Lung microvascular endothelial cell (primary cell): Measurements from ENCODE around the gene PTPN12. TPM values are rescaled to one million over a fixed set of nuclear protein-coding genes. Genes with fewer than 3 reads are reported as not detected.
A peak's percentile ranks its signal among the peaks of the same experiment; 100 is the strongest.
"Not testable (repeated sequence)": the region's sequence is repeated elsewhere in the genome, so short reads cannot be mapped to it uniquely, and the experiment has no call there.

Source experiments
- DNase-seq, 2 donors: peaks; one replicate each; pipeline versions ENCODE4 v3.0.0 to v3.0.0-alpha.2; 2010; ENCODE audit warnings: low read depth in 2 of 2
- total RNA-seq: library from RNA; depleted of rRNA; stranded (reverse); fragments of >200 nt; gene quantifications from 2 replicates; pipeline ENCODE4 v1.2.1, GENCODE V29; 2014

PTPN12 gene
- total RNA-seq, 1 donor from 2014 or later: 44.4 TPM

DNA sequence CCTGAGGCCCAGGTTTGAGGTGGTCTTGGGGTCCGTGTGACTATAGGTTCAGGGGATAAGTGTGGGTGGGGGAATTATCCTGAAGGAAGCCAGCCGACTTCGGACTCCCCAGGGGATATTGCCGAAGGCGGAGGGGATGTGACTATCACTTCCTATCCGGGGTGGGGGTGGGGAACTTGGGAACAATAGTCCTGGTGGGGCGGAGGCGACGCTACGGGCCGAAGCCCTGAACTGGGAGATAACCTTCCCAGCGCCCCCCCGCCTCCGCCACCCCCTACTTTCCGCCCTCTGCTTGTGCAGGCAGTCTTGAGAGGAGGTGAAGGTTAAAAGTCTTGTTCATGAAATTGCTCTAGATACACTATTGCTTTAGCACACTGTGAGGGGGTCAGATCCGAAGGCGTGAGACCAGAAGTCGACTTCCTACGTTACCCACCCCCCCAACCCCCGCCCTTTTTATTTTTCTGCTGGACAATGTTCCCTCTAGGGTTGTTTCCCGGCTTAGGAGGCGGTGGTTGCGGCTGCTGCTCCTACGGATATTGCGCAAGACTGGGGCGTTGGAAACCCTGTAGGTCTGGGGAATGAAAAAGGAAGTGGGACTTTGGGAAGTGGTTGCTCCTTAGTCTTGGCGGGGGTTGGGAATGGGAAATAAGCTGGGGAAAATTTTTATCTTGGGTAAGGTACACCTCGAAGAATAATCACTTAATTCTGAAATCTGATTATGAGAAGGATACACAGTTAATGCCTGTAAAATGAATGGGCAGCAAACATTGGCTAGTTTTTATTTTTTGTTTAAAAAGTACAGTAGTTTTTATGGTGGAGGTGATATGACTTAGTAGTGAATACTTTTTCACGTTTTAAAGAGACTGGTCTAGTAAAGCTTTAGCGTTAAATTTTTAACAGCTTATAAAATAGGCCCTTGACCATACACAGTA lies 1.5 kb downstream of the PTPN12 start:
- peak; percentile 87 to 96 for DNase-seq

DNA sequence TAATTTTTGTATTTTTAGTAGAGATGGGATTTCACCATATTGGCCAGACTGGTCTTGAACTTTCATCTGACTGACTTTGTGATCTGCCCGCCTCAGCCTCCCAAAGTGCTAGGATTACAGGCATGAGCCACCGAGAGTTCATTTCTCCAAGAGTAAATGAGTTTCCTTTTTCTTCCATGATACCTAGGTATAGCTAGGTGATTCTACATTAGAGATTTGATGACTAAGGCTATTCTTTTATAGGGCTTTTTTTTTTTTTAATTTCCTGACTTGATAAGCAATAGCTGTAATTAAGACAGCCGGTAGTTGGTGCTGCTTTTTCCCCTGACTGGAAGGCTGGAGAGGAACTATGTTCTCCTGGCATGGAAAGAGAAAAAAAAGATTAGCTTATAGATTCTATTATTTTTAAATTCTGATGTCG lies 3.3 kb downstream of the PTPN12 start:
- peak in 1 of 2 donors; percentile 22 for DNase-seq

DNA sequence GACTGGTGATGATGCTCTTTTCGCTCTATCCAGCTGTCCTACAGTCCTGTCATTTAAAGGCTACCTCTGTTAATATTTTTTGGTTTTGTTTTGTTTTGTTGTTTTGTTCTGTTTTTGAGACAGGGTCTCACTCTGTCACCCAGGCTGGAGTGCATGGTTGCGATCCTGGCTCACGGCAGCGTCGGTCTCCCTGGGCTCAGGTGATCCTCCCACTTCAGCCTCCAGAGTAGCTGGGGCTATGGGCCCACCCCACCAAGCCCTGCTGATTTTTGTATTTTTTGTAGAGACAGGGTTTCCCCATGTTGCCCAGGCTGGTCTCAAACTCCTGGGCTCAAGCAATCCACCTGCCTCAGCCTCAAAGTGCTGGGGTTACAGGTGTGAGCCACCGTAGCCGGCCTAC lies 3.9 kb downstream of the PTPN12 start:
- DNase-seq: not testable (repeated sequence)

DNA sequence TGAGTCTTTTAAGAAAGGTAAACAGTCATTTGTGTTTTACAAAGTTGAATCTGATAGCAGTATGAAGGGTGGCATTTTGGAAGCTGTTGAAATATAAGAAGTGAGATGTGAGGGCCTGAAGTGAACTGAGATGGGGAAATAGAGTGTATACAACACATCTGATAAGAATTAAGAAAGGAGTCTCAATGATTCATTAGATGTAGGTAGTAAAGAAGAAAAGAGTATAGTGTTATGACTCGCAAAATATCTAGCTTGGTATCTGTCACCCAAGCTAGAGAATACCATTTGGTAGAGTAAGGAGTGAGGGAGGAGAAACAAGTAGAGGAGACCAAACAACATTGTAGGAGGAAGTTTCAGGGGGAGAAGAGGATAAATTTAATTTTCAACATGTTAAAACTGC lies 5.3 kb downstream of the PTPN12 start:
- DNase-seq: no peak

DNA sequence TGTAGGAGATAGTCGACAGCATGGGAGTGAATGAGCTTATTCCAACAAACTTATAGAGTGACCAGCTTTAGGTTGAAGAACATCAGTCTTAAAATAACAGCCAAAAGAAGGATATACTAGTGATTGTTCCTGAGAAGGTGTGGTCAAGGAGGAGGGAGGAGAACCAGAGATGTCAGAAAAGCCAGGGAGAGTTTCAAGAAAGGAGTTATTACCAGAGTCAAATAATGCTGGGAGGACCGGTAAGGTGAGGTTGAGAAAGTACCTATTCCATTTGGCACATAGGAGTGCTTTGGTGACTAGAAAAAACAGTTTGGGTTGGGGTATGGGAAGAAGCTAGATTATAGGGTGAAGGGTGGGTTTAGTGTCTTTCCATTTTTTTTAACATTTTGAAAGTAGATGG lies 5.8 kb downstream of the PTPN12 start:
- DNase-seq: no peak

DNA sequence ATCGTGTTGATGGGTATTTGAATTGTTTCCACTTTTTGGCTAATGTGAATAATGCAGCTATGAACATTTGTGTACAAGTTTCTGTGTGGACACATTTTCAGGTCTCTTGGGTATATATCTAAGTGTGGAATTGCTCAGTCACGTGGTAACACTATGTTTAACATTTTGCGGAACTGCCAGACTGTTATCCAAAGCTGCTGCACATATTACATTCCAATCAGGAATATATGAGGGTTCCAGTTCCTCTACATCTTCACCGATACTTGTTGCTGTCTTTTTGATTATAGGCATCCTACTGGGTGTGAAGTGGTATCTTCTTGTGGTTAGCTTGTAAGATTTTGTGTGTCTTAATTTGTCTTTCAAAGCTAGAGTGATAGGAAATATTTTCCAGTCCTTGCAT lies 6.8 kb downstream of the PTPN12 start:
- DNase-seq: no peak

DNA sequence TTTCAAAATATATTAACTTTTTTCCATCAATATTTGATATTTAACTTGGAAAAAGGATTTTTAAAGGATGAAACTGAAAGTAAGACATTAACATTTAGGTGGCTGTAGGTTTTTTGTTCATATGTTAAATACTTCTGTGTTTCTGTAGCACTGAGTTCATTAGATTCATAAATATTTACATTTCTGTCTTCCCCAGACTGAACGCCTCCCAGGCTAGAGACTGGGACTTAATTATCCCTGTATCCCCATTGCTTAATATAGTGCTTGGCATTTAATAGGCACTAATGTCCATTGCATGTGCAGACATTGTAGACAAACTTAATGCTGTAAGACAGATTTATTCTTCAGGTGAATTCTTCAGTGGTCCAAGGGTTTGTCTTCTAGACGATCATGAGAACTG lies 7.4 kb downstream of the PTPN12 start:
- DNase-seq: no peak

DNA sequence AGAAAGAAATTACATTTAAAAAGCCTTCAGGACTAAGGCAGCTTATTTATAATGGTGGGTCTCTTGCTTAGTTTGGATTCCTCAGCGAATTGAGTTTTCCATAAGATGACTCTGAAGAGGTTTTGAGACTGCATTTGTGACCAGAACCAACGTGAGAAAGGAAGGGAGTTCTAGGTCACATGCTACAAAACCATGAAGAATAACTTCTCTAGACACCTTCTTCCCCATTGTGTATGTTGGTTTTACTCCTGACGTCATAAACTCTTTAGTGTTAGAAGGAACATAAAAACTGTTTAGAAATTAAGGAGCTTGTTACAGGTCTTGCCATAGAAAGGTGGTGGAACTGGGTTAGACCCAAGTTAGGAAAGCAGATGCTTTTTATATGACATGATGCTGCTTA lies 11.1 kb downstream of the PTPN12 start:
- no peak for DNase-seq

DNA sequence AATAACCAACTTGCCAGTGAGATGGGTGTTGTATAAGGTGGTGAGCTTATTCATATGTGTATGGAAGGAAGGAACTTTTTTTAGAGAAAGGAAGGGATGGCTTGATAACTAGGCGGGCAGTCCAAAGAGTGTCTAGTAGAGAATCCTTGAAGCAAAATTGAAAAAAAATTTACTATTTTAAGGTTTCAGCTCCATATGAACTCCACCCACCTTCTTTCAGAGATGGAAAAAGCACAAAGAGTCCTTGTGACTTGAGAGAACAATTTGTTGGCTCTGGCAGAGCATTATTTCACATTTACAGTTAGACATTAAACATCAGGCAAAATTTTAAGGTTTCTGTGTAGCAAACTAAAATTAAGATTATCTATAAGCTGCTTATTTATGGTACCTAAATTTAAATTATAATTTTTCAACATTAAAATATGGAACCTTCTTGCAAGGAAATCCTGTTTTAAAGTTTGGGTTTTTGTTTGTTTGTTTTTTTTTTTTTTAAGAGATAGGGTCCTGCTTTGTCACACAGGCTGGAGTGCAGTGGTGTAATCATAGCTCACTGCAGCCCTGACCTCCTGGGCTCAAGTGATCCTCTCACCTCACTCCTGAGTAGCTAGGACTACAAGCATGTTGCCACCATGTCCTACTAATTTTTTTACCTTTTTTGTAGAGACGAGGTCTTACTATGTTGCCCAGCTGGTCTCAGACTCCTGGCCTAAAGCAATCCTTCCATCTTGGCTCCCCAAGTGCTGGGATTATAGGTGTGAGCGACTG lies 12.2 kb downstream of the PTPN12 start:
- DNase-seq: no peak

DNA sequence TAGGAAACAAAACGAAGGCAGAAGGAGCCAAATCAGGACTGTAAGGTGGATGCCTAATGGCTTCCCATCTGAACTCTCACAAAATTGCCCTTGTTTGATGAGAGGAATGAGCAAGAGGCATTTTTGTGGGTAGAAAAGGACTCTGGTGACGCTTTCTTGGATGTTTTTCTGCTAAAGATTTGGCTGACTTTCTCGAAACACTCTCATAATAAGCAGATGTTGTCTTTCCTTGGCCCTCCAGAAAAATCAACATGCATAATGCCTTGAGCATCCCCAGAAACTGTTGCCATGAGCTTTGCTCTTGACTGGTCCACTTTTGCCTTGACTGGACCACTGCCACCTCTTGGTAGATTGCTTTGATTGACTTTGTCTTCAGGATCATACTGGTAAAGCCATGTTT lies 13.5 kb downstream of the PTPN12 start:
- DNase-seq: no peak

DNA sequence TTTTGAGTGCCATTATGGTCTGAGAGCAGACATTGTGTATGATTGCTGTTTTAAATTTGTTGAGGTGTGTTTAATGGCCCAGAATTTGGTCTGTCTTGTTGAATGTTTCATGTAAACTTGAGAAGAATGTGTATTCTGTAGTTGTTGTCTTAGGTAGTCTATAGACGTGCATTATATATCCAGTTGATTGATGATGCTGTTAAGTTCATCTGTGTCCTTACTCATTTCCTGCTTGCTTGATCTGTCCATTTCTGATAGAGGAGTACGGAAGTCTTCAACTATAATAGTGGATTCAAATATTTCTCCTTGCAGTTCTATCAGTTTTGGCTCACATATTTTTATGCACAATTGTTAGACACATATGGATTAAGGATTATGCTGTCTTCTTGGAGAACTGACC lies 16.0 kb downstream of the PTPN12 start:
- peak in 1 of 2 donors; percentile 55 for DNase-seq

DNA sequence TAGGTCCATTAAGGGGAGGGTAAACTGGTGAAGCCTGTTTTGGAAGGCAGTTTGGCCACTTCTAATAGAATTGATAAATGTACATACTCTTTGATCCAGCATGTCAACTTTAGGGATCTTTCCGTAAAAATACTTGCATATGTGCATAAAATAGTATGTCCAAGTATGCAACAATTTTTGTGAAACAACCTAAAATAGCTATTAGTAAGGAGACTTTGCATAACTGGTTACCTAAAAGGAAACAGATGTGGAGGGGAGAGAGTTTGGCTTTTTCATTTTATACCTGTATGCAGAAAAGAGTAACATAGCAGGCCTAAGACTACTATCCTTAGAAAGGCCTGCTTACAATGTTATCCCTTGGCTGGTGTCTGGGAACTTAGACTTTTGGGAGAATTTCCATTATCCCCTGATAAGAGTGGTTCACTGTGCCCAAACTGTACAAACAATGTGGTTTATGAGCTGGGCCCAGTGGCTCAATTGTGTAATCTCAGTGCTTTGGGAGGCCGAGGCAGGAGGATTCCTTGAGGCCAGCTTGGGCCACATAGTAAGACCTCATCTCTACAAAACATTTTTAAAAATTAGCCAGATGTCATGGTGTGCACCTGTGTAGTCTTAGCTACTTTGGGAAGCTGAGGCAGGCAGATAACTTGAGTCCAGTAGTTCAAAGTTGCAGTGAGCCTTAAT lies 21.3 kb downstream of the PTPN12 start:
- DNase-seq: no peak

DNA sequence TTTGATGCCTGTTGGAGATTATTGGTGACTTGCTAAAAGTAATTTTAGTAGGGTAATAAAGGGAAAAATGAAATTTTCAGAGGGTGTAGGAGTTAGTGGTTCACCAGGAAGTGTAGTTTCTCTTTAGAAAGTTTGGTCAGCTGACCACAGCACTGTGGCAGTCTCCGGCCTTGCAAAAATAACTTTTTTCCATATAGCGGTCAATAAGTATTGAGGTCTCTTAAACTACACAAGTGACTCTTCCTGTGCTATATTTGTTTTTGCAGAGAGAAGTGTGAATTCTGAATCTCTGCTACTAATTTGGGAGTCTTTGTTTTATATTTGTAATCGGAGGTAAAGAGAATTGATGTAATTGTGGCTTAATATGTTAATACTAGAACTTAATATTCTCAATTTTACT lies 24.3 kb downstream of the PTPN12 start:
- no peak for DNase-seq

DNA sequence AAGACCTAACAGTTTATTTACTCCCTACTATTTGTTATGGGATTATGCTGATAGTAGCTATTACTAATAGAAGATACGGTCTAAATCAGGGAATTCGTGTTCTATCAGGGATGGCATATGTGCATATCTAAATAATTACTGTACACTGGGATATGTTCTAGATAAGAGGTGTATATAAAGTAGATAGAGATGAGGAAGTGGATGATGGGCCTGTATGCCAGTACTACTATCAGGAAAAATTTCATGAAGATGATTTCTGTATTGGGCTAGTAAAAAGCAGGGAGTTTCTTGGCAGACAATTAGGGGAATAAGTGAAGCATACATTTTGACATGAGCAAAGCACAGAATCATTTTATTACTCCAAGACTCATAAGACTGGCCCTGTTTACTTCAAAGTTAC lies 26.2 kb downstream of the PTPN12 start:
- no peak for DNase-seq

DNA sequence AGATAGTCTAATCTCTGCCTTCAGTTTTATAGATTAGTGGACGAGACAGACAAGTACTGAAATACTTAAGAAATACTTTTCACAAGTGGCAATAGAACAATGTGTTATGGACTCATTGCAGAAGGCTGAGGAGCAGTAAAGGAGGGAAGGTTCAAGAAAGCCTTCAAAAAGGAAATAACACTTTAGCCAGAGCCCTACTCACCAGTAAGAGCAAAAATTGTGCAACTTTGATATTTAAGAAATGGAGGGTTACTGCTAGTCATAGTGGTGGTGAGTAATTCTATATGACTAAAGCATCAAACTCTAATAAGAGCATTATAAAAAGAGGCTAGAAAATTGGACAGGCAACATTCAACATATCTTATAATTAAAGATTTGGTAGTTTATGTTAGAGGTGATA lies 28.8 kb downstream of the PTPN12 start:
- DNase-seq: peak in 1 of 2 donors; percentile 7

DNA sequence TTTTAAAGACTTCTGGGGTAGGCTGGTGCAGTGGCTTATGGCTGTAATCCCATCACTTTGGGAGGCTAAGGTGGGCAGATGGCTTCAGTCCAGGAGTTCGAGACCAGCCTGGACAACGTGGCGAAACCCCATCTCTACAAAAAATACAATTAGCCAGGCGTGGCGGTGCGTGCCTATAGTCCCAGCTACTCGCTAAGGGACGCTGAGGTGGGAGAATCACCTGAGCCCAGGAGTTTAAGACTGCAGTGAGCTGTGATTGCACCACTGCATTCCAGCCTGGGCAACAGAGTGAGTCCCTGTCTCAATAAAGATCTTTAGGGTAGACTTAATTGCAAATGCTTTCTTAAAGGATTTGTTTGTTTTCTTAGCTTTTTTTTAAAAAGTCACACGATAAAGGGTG lies 29.3 kb downstream of the PTPN12 start:
- DNase-seq: no peak

DNA sequence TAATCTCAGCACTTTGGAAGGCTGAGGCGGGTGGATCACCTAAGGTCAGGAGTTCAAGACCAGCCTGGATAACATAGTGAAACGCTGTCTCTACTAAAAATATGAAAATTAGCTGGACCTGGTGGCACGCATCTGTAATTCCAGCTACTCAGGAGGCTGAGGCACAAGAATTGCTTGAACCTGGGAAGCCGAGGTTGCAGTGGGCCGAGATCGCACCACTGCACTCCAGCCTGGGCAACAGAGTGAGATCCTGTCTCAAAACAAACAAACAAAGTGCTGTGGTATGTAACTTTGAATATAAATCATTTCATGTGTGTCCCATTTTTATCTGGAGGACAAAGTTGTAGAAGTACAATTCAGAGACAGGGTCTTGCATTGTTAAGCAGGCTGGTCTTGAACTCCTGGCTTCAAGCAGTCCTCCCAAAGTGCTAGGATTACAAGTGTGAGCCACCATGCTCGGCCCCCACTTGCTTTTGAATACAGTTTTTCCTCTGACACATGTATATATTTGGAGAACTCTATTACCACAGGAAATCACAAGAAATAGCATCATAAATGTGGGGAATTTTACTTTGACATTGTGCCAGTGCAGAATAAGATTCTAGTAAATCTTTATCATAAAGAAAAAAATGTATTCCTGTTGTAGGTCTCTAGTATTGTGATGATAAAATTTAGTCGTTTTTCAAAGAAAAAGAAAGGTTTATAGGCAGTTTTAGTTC lies 32.6 kb downstream of the PTPN12 start:
- peak; percentile 60 to 61 for DNase-seq

DNA sequence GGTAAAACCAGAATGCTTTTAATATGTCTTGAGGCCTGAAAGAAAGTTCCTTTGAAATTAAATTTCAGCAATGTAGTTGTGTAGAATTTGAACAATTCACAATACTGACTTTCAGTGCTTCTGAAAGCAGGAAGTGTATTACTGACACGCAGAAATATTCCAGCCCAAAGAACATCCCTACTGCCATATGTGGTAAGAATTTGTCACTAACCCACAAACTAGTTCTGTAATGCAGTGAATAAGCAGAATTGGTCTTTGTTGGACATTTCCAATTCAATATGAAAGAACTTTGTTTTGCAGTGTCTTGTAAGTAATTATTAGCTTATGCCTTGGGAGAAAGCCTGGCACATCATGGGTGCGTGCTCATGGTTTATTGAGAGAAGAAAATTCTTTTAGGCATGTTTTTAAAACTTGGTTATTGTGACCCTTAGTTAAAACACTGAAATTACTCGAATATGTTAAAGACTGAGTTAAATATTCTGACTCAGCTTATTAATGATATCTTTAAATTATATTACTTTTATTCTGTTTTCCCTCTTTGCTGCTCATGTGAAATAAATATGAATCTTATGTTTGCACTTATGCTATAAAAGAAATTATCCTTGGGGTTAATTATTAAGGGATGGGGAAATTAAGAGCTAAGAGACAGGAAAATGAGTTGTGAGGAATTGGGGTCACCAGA lies 33.4 kb downstream of the PTPN12 start:
- DNase-seq: peak; percentile 74 to 78

DNA sequence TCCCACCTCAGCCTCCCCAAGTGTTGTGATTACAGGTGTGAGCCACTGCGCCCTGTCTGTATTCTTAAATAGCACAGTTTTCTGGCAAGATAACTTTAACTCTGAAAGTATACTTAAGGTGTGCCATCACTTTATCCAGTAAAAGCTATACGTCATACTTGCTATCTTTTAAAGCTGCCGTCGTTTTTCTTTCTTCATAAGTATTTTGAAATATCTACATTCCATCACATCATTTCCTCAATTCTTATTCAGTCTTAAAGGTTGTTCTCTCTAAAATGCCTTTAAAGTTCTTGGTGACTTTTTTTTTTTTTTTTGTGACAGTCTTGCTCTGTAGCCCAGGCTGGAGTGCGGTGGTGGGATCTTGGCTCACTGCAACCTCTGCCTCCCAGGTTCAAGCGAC lies 34.7 kb downstream of the PTPN12 start:
- DNase-seq: no peak

DNA sequence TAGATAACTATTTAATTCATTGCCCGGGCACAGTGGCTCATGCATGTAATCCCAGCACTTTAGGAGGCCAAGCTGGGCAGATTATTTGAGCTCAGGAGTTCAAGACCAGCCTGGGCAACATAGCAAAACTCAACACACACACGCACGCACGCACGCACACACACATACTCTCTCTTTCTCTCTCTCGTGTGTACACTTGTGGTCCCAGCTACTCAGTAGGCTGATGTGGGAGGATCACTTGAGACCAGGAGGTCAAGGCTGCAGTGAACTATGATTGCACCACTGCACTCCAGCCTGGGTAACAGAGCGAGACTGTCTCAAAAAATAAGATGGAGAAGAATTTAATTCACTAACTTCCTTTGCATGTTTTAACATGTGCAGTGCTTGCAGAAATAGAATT lies 38.1 kb downstream of the PTPN12 start:
- no peak for DNase-seq

DNA sequence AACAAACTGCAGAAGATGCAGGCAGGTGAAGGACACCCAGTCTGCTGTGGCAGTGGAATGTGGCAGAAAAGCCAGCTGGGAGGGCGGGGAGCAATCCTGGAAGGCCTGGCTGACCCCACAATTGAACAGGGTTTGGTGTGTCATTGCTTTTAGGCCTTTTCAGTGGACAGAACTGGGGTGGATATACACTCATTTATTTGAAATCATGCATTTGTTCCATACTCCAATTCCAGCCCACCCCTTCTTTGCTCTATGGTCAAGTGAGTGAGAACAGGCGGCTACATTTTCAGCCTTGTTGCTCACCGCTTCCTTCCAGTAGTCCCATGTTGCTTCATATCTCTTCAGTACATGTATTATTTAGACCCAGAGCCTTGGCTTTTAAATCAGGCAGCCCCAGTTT lies 39.8 kb downstream of the PTPN12 start:
- no peak for DNase-seq
